ENCODE data around the gene ZACN.

Gene ZACN

DNA sequence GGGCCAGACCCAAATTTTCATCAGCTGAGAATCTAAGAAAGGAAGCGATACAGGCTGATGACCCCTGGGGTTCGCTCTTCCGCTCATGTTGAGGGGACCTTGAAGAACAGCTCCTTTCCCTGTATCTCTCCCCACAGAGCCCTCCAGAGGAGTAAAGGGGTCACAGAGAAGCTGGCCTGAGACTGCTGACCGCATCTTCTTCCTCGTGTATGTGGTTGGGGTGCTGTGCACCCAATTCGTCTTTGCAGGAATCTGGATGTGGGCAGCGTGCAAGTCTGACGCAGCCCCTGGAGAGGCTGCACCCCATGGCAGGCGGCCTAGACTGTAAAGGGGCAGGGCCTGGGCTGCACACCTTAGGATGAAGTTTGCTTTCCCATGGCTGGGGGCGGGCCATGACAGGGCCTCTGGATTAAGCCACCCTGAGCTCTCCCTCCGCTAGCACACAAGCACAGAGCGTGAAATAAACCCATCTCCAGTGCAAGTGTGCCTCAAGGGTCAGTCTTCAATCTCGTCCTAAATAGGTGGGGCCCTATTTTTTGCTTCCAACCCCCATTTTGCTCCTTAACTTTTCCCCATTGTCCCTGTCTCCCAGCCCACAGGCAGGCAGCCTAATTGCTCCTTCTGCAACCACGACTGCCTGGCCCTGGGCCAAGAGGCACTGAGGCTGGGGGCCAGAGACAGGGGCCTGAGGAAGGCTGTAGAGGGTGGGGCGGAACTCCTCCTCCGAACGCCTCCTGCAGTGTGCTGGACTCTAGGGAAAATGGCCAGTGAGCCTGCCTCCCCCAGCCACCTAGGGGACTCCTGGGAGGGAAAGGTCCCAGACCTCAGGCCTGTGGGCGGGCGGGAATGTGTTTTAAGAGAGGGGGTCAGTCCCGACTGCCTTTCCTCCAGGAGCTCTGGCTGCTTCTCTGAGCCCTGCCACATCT, 3.6 kb downstream of the ZACN start:
- DNase-seq (ENCODE audit: low spot score) = no peak

DNA sequence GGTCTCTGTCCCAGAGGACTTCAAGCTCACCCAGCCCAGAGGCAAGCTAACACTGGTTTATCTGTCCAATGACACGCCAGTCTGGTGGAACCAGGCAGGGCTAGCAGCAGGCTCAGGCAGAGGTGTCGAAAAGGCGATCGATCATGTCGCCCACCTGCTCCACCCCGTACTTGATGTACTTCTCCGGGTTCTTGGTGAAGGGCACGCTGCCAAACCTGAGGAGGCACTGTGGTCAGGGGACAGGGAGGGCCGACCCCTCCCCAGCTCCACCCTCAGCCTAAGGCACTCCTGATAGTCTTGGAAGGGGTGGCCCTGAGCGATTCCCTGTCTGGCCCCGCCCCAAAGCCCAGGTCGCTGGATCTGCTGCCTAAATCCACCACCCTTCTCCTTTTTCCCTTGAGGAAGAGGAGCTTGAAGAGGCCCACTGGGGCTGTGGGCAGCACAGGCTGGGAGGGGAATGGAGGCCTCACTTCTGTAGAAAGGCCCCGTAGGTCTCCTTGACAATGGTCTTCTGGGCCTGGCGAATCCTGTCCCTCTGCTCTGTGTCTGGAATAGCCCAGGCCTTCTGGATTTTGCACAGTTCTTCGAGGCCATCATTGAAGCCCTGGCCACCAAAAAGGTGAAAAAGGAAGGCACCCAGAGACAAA, 4.7 kb downstream of the ZACN start:
- DNase-seq (ENCODE audit: low spot score) = no peak

DNA sequence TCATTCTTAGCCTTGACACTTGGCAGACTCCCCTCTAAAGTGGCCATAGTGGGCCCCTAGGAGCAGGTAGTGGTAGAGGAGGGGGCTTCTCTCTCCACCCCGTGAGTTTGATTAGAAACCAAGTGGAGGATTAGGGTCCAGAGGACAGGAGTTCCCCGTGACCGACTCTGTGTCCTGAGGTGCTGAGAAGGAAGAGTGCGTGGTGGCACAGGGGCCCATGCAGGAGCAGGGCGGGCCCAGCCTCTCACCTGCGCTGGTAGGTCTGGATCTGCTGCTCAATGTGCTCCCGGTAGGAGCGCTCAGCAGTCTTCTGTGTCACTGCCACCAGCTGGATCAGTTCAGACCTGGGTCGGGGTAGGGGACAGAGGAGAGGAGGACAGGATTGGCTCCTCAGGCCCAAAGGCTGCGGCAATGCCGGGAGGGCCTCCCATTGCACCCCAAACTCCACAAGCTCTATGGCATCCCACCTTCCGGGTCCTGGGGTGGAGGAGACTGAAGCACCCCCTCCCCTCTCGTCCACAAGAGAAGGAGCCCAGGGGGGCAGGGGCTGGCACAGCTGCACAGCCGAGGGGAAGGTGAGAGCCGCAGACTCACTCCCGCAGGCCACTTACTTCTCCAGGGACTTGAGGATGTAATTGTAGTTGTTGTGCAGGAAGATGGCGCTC, 6.2 kb downstream of the ZACN start:
- DNase-seq (ENCODE audit: low spot score) = no peak

DNA sequence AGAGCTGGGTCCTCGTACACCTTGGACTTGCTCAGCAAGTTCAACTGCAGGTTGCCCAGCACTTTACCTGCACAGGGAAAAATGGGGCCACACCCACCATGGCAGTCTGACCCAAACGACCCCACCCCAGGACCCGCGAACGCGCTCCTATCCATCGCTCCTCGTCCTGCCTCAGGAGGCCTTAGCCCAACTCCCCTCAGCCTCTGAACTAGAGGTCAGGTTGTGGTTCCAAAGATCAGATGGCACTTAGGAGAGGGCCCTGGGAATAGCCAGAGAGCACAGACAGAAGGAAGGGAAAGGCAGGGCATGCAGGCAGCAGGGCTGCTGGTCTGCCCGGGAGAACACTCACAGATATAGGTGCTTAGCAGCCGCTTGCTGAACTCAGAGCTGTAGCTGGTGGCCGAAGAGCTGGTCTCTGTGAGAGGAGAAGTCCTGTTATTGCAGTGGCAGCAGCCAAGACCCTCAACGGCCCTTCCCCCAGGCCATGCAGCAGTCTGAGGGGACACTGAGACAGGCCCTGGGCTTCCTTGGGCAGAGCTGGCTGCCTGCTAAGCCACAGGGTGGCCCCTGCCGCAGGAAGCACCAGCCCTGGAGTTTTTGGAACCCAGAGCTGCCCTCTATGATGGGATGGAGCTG, 6.9 kb downstream of the ZACN start:
- no peak for DNase-seq (ENCODE audit: low spot score)

DNA sequence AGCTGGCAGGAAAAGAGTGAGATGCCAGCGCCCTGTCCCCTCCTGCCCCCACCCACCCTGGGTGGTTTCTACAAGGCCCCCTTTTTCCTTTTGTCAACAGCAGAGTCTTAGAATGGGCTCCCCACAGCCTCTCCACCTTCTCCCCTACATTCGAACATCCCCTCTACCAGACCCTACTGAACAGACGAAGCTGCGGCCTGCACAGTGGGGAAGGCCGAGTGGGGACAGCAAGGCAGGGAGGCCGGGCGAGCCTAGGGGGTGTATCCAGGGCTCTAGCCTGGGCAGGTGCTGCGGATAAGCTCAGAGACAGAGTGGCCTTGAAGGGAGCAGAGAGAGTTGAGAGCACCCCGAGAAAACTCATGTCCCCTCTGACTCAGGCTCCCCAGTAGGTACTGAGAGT, 7.4 kb downstream of the ZACN start:
- no peak for DNase-seq (ENCODE audit: low spot score)

DNA sequence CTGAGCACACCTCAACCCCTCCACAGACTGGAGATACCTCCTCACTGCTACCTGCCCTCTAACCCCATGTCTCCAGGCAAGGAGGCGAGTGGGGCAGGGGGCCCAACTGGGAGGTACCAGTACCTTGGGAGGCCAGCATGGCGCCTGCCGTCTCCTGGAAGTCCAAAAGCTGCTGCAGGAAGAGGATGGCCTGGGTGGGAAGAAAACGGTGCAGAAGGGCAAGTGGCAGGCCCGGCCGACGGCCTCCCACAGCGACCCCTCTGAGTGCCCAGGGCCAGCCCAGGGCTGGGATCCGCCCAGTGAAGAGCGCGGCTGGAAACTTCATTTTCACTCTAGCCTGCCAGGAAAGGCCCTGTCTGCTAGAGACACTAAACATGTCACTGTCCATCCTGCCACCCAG, 8.5 kb downstream of the ZACN start:
- DNase-seq (ENCODE audit: low spot score) = no peak

DNA sequence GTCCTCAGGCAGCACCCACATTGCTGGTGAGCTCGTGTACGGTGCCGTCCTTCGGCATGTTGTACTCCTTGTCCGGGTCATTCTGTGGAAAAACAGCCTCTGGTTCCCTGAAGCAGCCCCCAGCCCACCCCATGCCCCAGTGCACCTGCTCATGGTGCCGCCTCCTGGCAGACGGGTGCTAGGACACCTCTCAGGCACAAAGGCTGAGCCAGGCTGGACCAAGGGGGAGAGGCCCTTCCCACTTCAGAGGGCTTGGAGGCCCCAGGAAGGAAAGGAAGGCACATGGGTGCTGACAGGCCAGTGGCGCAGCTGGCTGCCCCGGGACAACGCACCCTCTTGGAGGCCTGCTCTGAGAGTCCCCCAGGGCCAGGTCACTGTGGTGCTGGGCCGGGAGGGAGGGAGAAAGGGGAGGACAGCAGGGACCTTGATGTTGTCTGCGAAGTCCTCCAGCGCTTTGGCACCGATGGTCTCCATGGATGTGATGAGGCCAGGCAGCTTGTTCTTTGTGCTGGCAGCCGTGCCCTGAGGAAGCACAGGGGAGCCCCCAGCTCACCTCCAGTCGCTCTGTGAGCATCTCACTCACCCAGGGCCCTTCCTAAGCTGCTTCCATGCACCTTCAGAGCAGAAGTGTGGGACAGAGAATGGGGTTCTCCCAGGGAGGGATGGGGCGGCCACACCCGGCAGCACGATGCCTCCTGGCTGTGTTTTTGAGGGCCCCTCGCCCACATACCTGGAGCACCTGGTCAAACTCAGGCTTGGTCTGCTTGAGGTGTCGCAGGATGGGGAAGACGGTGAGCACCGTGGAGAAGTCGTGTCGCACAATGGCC, 9.3 kb downstream of the ZACN start:
- DNase-seq (ENCODE audit: low spot score) = no peak

DNA sequence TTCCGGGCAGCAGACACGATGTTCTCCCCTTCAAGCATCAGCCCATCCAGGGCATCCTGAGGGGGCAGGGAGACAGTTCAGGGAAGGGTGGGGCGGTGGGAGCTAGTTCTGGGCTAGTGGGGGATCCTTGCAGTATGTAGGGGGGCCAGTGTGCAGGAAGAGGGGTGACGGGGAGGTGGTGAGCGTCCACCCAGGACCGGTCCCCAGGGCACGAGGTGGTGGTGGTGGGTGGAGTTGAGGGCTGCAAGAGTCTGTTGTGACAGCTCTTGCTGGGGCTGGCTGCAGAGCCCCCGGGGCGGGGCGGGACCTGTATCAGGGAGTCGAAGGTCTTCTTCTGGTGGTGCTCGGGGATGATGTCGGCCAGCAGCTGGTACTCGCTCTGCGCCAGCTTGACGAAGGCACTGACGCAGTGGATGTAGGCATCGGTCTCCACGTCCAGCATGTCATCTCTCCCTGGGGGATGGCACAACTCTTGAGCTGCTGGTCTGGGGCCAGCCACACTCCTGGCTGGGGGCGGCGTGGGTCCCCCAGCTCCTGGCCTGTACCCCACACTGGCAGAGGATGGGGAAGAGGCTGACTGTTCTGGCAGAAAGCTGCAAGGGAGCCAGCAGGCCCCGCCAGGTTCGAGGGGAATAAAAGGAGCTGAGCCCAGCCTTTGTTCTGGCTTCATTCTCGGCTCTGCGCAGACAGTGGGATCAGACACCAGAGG, 10.0 kb downstream of the ZACN start:
- no peak for DNase-seq (ENCODE audit: low spot score)

DNA sequence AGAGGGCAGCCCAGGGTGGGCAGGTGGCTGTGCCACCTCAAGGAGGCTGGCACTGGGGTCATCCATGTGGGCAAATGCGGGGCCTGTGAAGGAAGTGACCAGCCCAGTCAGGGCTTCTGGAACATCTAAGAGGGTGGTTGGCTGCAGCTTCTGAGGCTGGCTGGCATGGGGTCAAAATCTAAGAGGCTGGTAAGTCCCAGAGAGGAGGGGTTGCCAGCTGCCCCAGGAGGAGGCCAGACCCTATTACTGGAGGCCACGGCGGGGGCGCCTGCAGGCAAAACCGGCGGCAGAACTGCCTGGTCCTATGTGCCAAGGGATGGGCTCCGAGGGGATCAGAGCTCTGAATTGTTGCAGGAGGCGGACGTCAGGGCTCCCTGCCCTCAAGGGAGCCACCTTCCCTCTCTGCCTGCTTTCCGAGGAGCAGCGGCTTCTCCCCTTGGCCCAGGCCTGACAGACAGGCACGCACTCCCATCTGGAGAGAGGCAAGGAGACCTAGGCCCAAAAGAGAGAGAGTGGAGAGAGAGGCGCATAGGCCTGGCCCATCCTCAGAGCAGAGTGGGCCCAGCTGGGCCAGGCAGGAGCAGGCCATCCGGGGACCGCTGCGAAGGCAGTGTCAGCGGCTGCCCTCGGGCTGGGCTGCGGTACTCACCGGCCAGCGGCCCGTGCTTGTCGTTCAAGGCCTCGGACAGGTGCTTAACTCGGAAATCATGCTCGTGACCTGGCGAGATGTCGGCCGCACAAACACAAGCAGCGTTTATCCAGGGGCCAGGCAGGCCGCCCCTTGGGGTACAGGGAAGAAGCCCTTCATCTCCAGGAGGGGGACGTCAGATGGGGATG, 10.9 kb downstream of the ZACN start:
- no peak for DNase-seq (ENCODE audit: low spot score)

DNA sequence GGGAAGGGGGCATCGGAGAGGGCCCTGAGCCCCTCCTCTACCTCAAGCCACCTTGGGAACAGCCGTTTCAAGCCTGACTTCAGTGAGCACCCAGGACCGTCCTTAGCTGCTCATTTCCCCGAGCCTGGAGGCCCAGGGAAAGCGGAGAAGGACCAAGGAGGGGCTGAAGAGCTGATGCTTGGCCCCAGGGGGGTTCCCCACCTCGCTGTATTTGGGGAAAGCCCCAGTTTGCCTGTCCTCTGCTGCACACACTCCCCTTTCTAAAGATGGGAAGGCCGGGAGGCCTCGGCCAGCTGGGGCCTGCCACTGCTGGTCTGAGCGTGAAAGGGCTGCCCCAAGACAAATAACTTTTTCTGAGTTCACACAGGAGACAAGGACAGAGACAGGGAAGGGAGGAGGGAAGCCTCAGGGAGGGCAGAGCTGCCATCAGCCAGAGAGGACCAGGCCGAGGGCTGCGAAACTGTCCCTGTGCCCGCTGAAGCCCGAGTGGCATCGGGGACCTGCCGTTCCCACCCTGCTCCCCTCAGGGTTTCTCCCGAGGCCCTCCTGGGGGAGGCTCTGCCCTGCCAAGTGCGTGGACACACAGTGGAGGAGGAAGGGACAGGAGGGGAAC, 11.6 kb downstream of the ZACN start:
- DNase-seq (ENCODE audit: low spot score) = no peak

DNA sequence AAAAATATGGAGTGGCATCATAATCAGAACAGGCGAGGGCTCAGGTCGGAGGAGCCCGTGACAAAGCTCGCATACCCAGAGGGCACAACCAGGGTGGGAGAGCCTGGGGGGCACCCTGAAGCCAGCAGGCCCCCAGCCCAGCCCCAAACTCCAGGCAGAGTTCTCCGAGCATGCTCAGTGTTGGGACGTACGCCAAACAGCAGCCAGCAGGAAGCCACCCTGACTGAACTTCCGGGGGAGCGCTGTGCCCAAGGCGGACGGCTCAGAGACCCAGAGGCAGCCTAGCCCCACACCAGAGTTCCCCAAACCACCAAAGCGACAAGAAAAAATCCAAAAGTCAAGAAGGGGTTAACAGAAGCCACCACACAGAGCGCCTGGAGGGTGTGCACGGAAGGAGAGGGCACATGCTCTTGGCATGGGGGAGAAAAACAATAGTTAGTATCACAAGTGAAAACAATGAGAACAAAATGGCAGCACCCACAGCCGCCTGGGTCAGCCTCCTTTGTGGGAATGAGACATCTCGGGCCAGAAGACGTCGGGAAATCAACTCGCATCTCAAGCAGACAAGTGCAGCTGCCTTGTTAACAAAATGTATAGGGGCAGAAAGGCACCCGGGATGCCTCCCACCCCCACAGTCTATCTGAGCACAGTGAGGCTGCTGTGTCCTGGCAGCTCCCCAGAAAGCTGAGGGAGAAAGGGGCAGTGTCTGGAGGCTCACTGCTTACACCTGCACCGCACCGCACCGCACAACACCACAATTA, 12.7 kb downstream of the ZACN start:
- DNase-seq (ENCODE audit: low spot score) = no peak

DNA sequence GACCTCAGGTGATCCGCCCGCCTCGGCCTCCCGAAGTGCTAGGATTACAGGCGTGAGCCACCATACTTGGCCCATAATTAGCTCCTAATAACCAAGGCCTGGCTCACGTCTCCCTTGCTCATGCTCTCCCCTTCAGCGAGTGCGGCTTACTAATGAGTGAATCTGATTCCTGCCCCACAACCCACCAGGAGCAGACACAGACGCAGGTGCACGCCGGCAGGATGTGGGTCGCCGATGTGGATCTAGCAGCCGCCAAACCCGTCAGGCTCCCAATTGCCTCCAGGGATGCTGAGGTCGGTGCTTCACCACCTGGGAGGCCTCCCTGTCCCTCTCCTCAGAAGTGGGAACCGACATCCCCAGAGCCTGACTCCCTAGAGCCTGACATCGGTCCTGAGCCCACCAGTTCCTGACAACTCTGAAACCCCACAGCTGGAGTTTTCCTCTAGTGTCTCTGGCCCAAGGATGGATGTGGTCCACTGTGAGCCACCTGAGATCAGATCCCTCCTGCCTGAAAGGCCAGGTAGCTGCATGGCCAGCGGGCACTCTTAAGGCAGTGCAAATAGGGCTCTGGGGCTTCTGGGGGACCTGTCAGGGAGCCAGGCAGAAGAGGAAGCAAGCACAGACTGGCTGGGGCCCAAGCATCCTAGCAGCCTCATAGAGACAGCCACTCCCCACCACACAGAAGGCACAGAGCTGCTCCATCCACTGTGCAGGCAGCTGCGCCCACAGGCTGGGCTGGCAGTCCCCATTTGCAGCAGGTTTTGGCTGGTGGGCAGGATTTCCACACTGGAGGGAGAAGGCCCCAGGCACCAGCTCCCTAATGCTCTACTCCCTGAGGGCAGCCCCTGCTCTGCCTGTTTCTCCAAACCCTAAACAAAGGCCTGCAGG, 13.8 kb downstream of the ZACN start:
- no peak for DNase-seq (ENCODE audit: low spot score)

DNA sequence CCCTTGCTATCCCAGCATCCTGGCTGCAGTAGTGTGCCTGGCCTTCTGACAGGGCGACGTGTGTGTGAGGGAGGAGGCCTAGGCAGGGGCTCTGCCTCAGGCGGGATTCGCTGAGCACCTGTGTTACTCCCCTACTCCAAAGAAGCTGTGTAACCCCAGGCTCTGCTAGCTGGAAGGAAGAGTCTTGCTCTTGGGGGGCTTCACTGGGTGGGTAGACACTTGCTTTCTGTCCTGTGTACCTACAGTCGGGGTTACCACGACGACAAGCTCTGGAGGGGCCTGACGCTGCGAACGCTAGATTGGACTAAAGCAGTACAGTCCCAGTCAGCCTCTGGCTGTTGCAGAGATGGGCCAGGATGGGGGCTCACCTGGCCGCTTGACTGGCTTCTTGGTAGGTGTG, 15.1 kb downstream of the ZACN start:
- DNase-seq (ENCODE audit: low spot score) = no peak

DNA sequence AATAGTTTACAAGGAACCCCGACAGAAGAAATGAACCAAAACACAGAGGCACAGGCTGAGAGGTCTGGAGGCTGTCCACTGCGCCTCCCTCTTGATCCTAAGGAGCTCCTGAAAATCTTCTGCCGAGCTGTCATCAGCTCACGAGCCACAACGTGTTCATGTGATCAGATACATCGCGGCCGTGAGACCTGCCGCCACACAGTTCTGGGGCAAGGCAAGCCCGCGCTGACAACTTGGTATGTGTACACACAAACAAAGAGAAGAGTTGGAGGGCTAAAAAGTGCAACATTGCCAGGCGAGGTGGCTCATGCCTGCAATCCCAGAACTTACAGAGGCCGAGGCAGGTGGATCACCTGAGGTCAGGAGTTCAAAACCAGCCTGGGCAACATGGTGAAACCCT, 17.0 kb downstream of the ZACN start:
- DNase-seq (ENCODE audit: low spot score) = no peak

DNA sequence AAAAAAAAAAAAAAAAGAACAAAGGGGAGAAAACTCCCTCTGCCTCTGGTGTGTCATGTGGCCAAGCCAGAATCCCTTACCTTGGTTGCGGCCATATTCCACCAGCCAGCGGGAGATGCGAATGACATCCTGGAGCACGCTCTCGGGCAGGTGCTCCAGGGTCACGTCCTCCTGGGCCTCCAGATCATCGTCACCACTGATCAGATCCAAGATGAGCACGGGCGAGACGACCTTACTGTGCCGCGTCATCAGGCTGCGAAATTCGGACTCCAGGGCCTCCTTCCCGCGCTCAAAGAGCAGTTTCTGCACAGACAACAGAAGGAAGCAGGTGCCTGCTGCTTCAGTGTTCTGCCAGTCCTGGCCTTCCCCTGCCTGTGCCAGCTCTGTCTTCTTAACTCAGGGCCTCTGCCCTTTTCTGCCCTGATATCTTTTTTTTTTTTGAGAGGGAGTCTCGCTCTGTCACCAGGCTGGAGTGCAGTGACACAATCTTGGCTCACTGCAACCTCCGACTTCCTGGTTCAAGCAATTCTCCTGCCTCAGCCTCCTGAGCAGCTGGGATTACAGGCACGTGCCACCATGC, 18.8 kb downstream of the ZACN start:
- no peak for DNase-seq (ENCODE audit: low spot score)

DNA sequence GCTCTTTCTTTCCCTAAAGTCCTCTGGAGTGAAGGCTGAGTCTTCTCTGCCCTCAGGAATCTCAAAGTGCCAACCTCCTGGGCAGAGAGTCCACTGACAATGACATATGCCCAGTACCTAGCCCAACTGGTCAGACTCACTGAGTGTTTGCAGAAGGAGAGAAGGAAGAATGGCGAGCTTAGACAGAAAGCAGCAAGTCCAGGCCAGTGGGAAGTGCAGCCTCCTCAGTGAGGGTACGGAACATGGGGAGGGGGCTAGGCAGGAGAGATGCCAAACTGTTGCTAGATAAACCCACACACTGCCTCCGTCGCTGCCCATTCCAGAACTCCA, 23.9 kb downstream of the ZACN start:
- no peak for DNase-seq (ENCODE audit: low spot score)

DNA sequence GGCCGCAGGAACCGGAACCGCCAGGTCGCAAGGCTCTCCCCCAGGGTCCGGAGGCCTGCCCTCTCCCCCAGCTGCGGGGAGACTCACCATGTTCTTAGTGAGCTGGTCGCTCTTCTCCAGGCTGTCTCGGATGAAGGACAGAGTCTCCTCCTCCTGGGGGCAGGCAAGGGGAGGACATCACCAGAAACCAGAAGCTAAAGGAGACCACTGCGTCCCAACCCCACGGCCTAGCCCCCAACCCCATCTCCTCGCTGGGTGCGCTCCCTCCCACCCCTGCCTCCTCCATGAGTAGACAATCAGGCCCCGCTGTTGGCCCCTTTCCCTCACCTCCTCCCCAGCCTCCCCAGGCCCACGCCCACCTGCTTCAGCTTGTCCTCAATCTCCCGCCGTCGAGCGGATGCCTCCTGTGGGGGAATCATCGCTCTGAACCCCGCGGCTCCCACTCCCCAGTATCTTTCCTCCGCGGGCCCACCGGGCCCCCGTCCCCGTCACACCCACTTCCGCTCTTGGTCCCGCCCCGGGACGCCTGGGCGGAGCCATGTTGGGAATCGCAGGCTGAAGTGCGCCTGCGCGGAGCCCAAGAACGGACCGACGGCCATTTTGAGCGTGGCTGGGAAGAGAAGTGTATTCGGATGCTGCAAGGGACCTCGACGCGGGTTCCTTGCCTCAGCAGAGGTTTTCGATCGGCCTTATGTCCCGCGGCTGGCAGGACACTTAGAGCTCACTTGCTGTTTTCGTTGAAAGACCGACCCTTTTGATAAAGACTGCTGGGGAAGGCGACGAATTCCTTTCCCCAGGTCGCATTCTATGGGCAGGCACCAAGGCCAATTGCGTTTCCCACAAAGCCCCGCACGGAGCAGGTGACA, 24.5 kb downstream of the ZACN start, which contains the start of gene EXOC7:
TSS of gene EXOC7 (minus strand) at position 514 of the 866 bp plus-strand sequence. CDS start at position 419, 95 bp downstream.
- peak; percentile 95 for DNase-seq (ENCODE audit: low spot score)
